IMR-90 (cell line): ENCODE data around the gene NECTIN2. TPM values are rescaled to one million over a fixed set of nuclear protein-coding genes. Genes with fewer than 3 reads are reported as not detected.

Experiments used
- ATAC-seq: fragments of 200-7000 bp; cut with Tn5 transposase; 2 replicates; pipeline ENCODE4 v1.9.1; 2020; ENCODE audit warnings: low read depth, mild to moderate bottlenecking, moderate library complexity
- BruUV-seq: library from RNA; stranded (reverse); fragments of 400-500 nt; replicated peaks from 2 replicates; lab custom pipeline; 2021; lab: Mats Ljungman, UMichigan
- CTCF ChIA-PET: fragments of 300-600 bp; formaldehyde crosslinking; extraction: SDS; loops from one replicate; lab custom pipeline; 2021; ENCODE audit warnings: antibody characterized with exemption; lab: Yijun Ruan, JAX
- POLR2A ChIA-PET: fragments of 300-600 bp; sonication (Branson Sonifier 250); formaldehyde crosslinking; loops from one replicate; lab custom pipeline; 2022; ENCODE audit warnings: antibody characterized with exemption; ENCODE audit not compliant: unreplicated experiment; lab: Charles Lee
- DNase-seq: peaks from one replicate; pipeline ENCODE4 v3.0.0; 2013
- H2AFZ ChIP-seq: replicated peaks from 2 replicates; pipeline ENCODE3; 2013; ENCODE audit warnings: low read length, mild to moderate bottlenecking; ENCODE audit not compliant: poor library complexity
- H2AK5ac ChIP-seq: 2 replicates; pipeline ENCODE4 v1.6.1; 2013; ENCODE audit warnings: low read depth, low read length, inconsistent platforms
- H2AK9ac ChIP-seq: replicated peaks from 2 replicates; pipeline ENCODE3; 2013; ENCODE audit warnings: mild to moderate bottlenecking, low read depth, low read length, moderate library complexity; ENCODE audit not compliant: poor library complexity
- H2BK120ac ChIP-seq: 2 replicates; pipeline ENCODE4 v1.6.1; 2013; ENCODE audit warnings: low read depth, low read length, inconsistent platforms
- H2BK15ac ChIP-seq: 3 replicates; pipeline ENCODE4 v1.6.1; 2013; ENCODE audit warnings: low read depth, low read length, inconsistent platforms
- H2BK20ac ChIP-seq: 2 replicates; pipeline ENCODE4 v1.6.1; 2013; ENCODE audit warnings: low read depth, mild to moderate bottlenecking, inconsistent platforms, low read length, moderate library complexity
- H2BK5ac ChIP-seq: 2 replicates; pipeline ENCODE4 v1.6.1; 2013; ENCODE audit warnings: mild to moderate bottlenecking, low read depth, low read length, inconsistent platforms; ENCODE audit not compliant: poor library complexity, severe bottlenecking
- H3K14ac ChIP-seq: replicated peaks from 2 replicates; pipeline ENCODE4 v1.6.1; 2013; ENCODE audit warnings: low read depth, low read length, inconsistent platforms
- H3K18ac ChIP-seq: 2 replicates; pipeline ENCODE4 v1.6.1; 2013; ENCODE audit warnings: low read depth, low read length, control low read depth
- H3K23ac ChIP-seq: 2 replicates; pipeline ENCODE4 v1.6.1; 2013; ENCODE audit warnings: low read depth, low read length, inconsistent platforms
- H3K27ac ChIP-seq: 2 replicates; pipeline ENCODE4 v1.5.1; 2013; ENCODE audit warnings: mild to moderate bottlenecking, control low read depth, low read length; ENCODE audit not compliant: insufficient read depth
- H3K27me3 ChIP-seq: 2 replicates; pipeline ENCODE4 v1.6.1; 2013; ENCODE audit warnings: low read length; ENCODE audit not compliant: control insufficient read depth, insufficient read depth
- H3K36me3 ChIP-seq: 2 replicates; pipeline ENCODE4 v1.6.1; 2013; ENCODE audit warnings: low read length, mixed read lengths; ENCODE audit not compliant: control insufficient read depth, insufficient read depth
- H3K4ac ChIP-seq: 2 replicates; pipeline ENCODE4 v1.6.1; 2013; ENCODE audit warnings: low read depth, low read length, inconsistent platforms
- H3K4me1 ChIP-seq: 2 replicates; pipeline ENCODE4 v1.6.1; 2013; ENCODE audit warnings: low read length, mixed read lengths; ENCODE audit not compliant: control insufficient read depth, insufficient read depth
- H3K4me2 ChIP-seq: 2 replicates; pipeline ENCODE4 v1.6.1; 2013; ENCODE audit warnings: low read depth, mild to moderate bottlenecking, control low read depth, low read length, moderate library complexity
- H3K4me3 ChIP-seq: 2 replicates; pipeline ENCODE4 v1.5.1; 2013; ENCODE audit warnings: low read depth, mild to moderate bottlenecking, control low read depth, low read length, moderate library complexity; ENCODE audit not compliant: insufficient read depth
- H3K56ac ChIP-seq: 2 replicates; pipeline ENCODE4 v1.6.1; 2013; ENCODE audit warnings: low read length, inconsistent platforms; ENCODE audit not compliant: insufficient read depth; ENCODE audit errors: extremely low read depth
- H3K79me1 ChIP-seq, 2 experiments: 2 replicates each; pipeline ENCODE4 v1.6.1; 2013; ENCODE audit warnings: low read length in 2 of 2, inconsistent platforms in 1 of 2, low read depth in 1 of 2
- H3K9ac ChIP-seq: 2 replicates; pipeline ENCODE4 v1.6.1; 2013; ENCODE audit warnings: low read depth, low read length, control low read depth
- H3K9me1 ChIP-seq: 2 replicates; pipeline ENCODE4 v1.6.1; 2013; ENCODE audit warnings: low read length, inconsistent platforms; ENCODE audit not compliant: insufficient read depth
- H3K9me3 ChIP-seq: 2 replicates; pipeline ENCODE4 v1.6.1; 2013; ENCODE audit warnings: low read length; ENCODE audit not compliant: control insufficient read depth, insufficient read depth
- H4K20me1 ChIP-seq: 2 replicates; pipeline ENCODE4 v1.6.1; 2013; ENCODE audit warnings: low read length, inconsistent platforms; ENCODE audit not compliant: insufficient read depth
- H4K5ac ChIP-seq: 2 replicates; pipeline ENCODE4 v1.6.1; 2013; ENCODE audit warnings: mild to moderate bottlenecking, low read depth, low read length, control low read depth
- H4K8ac ChIP-seq, 2 experiments: 2 replicates each; pipeline ENCODE4 v1.6.1; 2013; ENCODE audit warnings: low read depth in 2 of 2, low read length in 2 of 2, control low read depth in 1 of 2, inconsistent platforms in 1 of 2
- H4K91ac ChIP-seq: 2 replicates; pipeline ENCODE4 v1.6.1; 2013; ENCODE audit warnings: low read depth, low read length, inconsistent platforms; ENCODE audit not compliant: insufficient read depth
- CTCF ChIP-seq: conservative IDR thresholded peaks from 2 replicates; pipeline ENCODE4 v1.5.1; 2012; ENCODE audit warnings: mild to moderate bottlenecking, low read depth, low read length, improper control_type of control experiment
- FOS ChIP-seq: fragments of 150-350 bp; IDR thresholded peaks from 2 replicates; pipeline ENCODE4 v1.6.1; 2016; ENCODE audit warnings: low read depth, low read length
- MAFK ChIP-seq: IDR thresholded peaks from 2 replicates; pipeline ENCODE4 v1.6.1; 2012; ENCODE audit warnings: low read depth, low read length, improper control_type of control experiment
- MAZ ChIP-seq: IDR thresholded peaks from 2 replicates; pipeline ENCODE4 v1.6.1; 2012; ENCODE audit warnings: low read depth, mild to moderate bottlenecking, low read length, improper control_type of control experiment, moderate library complexity, borderline replicate concordance
- MXI1 ChIP-seq: IDR thresholded peaks from 2 replicates; pipeline ENCODE4 v1.6.1; 2012; ENCODE audit warnings: low read depth, mild to moderate bottlenecking, low read length, moderate library complexity, borderline replicate concordance
- NFE2L2 ChIP-seq: fragments of 150-350 bp; IDR thresholded peaks from 2 replicates; pipeline ENCODE4 v1.6.1; 2016; ENCODE audit warnings: low read depth, mild to moderate bottlenecking, low read length
- POLR2A ChIP-seq: IDR thresholded peaks from 2 replicates; pipeline ENCODE4 v1.6.1; 2012; ENCODE audit warnings: mild to moderate bottlenecking, low read depth, low read length
- RAD21 ChIP-seq: IDR thresholded peaks from 2 replicates; pipeline ENCODE4 v1.6.1; 2012; ENCODE audit warnings: low read length, improper control_type of control experiment
- RCOR1 ChIP-seq: IDR thresholded peaks from 2 replicates; pipeline ENCODE4 v1.6.1; 2012; ENCODE audit warnings: mild to moderate bottlenecking, low read length, improper control_type of control experiment; ENCODE audit not compliant: insufficient replicate concordance
- RFX5 ChIP-seq: IDR thresholded peaks from 2 replicates; pipeline ENCODE4 v1.8.0; 2012; ENCODE audit warnings: low read depth, mild to moderate bottlenecking, low read length, moderate library complexity
- USF2 ChIP-seq: fragments of 150-350 bp; IDR thresholded peaks from 2 replicates; pipeline ENCODE4 v1.6.1; 2017; ENCODE audit warnings: mild to moderate bottlenecking, antibody characterized with exemption, low read length, low read depth
- WGBS, 2 experiments: methylation state at CpG; one replicate each; pipeline versions ENCODE4 v1.1.5 to v1.1.7; 2013; ENCODE audit warnings: missing lambda C conversion rate in 2 of 2; ENCODE audit not compliant: insufficient read length in 1 of 2; ENCODE audit errors: extremely low coverage in 2 of 2; 5-methylcytosine and 5-hydroxymethylcytosine counted together
- dilution Hi-C: fragments of 300-500 bp; cut with HindIII; formaldehyde crosslinking; loops from one replicate; pipeline ENCODE4 v1.14.3; 2018; ENCODE audit warnings: low sequenced_read_pairs; ENCODE audit not compliant: unreplicated experiment
- in situ Hi-C: fragments of 300-500 bp; cut with MboI; formaldehyde crosslinking; loops from 3 replicates; pipeline ENCODE4 v1.14.3; 2019; ENCODE audit warnings: low sequenced_read_pairs, inconsistent platforms, mixed read lengths
- intact Hi-C: fragments of 100-400 bp; cut with micrococcal nuclease; formaldehyde crosslinking; loops from 2 replicates; pipeline ENCODE4 v1.10.0; 2022
- polyA plus RNA-seq, 3 experiments: library from polyadenylated mRNA; depleted of rRNA; stranded (reverse); fragments of >200 nt; gene quantifications; 2 replicates each; pipeline ENCODE4 v1.2.3, GENCODE V29; 2012; ENCODE audit warnings: low replicate concordance in 1 of 3
- total RNA-seq: library from RNA; depleted of rRNA; stranded (reverse); fragments of >200 nt; gene quantifications from 2 replicates; pipeline ENCODE4 v1.2.3, GENCODE V29; 2012

Gene NECTIN2
- total and polyA plus RNA-seq, 2 of the 4 experiments (the other 2 are of a cell fraction) = 77.8 to 170 TPM

DNA sequence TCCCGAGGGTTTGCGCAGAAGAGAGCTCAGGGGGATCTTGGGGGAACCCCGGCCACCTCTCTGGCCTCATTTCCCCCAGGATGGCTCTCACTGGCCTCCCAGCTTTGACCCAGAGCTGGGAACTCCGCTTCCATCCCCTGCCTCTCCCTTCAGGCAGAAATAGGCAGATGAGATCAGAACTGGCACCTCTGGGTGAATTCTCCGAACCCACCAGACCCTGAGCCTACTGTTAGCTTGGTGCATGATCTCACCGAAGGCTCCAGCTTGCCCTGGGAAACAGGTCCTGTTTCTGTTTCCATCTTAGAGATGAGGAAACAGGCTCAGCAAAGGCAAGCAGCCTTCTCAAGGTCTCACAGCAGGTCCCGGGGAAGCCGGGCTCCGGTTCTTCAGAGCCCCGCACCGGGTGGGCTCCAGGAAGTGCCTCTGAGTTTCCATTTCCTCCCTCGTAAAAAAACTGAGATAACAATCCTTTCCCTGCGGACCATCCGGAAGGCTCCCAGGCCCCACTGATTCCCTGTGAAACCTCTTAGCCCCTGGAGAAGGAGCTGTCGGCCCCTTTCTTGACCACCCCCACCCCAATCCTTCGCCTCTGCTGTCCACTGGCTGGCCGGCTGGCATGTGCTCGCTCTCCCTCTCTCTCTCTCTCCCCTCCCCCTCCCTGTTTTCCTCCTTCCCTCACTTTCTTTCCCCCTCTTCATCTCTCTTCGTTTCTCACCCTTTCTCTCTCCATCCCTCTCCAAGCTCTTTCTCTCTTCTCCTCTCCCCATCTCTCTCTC is 2.1 kb downstream of the NECTIN2 start:
- DNase-seq (peak; percentile 57), ATAC-seq (no peak)
- peak overlapping the region; percentile 67 for H2AK9ac ChIP-seq
- H2AFZ ChIP-seq = peak overlapping the region; percentile 75
- peak overlapping the region; percentile 84 for H3K4ac ChIP-seq
- peak overlapping the region; percentile 92 for H3K14ac ChIP-seq
- WGBS, 2 experiments = 4% methylated on average over 7 of the region's 19 CpGs; no CpG with 5 or more reads in 1 of the 2 experiments
- peak overlapping the region; percentile 95 for H3K4me2 ChIP-seq
- peaks cover 57% of the 10 kb centered on the region for H4K20me1 ChIP-seq
- intact Hi-C loops (loop anchor here (5.0 kb wide), 1 partner anchor 276 kb away; no protein-coding TSS in a partner anchor), dilution Hi-C loops (no loop called here), in situ Hi-C loops (no loop called here)
- peaks cover 0 to 56% of the 10 kb centered on the region in 2 experiments; a peak in 2 of 4 replicates for H3K79me1 ChIP-seq
- H3K4me1 ChIP-seq = peaks cover 12% of the 10 kb centered on the region
- peak overlapping the region; percentile 31 for H4K5ac ChIP-seq
- H2AK5ac ChIP-seq = peak overlapping the region; percentile 96
- H3K27ac ChIP-seq = peak overlapping the region; percentile 97
- no TSS peak for BruUV-seq
- H3K27me3 ChIP-seq = no peaks in the 10 kb centered on the region
- H2BK15ac ChIP-seq = no peak overlapping the region
- H4K91ac ChIP-seq = peak overlapping the region; percentile 60
- peak overlapping the region; percentile 97 for H3K23ac ChIP-seq
- ChIA-PET CTCF (interaction anchor here (1.0 kb wide), 1 partner anchor 77 kb away, joined by 3 read pairs; no protein-coding TSS in a partner anchor), POLR2A (interaction anchor here (0.5 kb wide), 1 partner anchor 1178 kb away, joined by 11 read pairs; the partner anchor contains the start of gene PLAUR)
- H4K8ac ChIP-seq = peak overlapping the region; percentile 36 to 56; a peak in 3 of 4 replicates
- H3K36me3 ChIP-seq = peaks cover 5% of the 10 kb centered on the region; the same call in 1 of the 2 replicates
- H3K18ac ChIP-seq = peak overlapping the region; percentile 18
- H3K4me3 ChIP-seq = peak overlapping the region; percentile 97
- H3K56ac ChIP-seq = peak overlapping the region; percentile 39
- H2BK20ac ChIP-seq = no peak overlapping the region
- H3K9me3 ChIP-seq = no peaks in the 10 kb centered on the region
- H2BK5ac ChIP-seq = peak overlapping the region; percentile 51
- TF ChIP-seq NFE2L2 (no peak), FOS (no peak), POLR2A (peak; percentile 19; the same call in 1 of the 2 replicates), RFX5 (no peak), RAD21 (no peak), MAFK (no peak), MXI1 (0 out of 2 replicates have a peak, but pooled peaks have one; percentile 17), USF2 (no peak), MAZ (no peak), CTCF (no peak), RCOR1 (no peak)
- peak overlapping the region; percentile 100 for H3K9ac ChIP-seq
- peaks cover 8% of the 10 kb centered on the region for H3K9me1 ChIP-seq
- peak overlapping the region; percentile 43 for H2BK120ac ChIP-seq
